K562 (cell line): ENCODE measurements around the gene FADS1. TPM values are rescaled to one million over a fixed set of nuclear protein-coding genes. Genes with fewer than 3 reads are reported as not detected.

Experiments
- ADNP ChIP-seq: fragments of 200-800 bp; sonication (Bioruptor generic); IDR thresholded peaks from 2 replicates; pipeline ENCODE4 v1.6.1; 2016; ENCODE audit warnings: missing genetic modification characterization, missing compliant biosample characterization
- BCOR ChIP-seq: fragments of 450-650 bp; IDR thresholded peaks from 2 replicates; pipeline ENCODE4 v1.6.1; 2016
- BHLHE40 ChIP-seq: IDR thresholded peaks from 2 replicates; pipeline ENCODE4 v1.6.1; 2011; ENCODE audit warnings: low read length, improper control_type of control experiment
- ELF4 ChIP-seq: fragments of 450-650 bp; formaldehyde crosslinking; IDR thresholded peaks from 2 replicates; pipeline ENCODE4 v1.4.0; 2022; ENCODE audit warnings: missing genetic modification characterization
- HDAC2 ChIP-seq: fragments of 450-650 bp; IDR thresholded peaks from 2 replicates; pipeline ENCODE4 v1.6.1; 2016; ENCODE audit warnings: mild to moderate bottlenecking
- IFI16 ChIP-seq: fragments of 250-450 bp; sonication (Bioruptor Pico); IDR thresholded peaks from 2 replicates; pipeline ENCODE4 v2.1.2; 2022; ENCODE audit warnings: mild to moderate bottlenecking, inconsistent platforms
- KDM1A ChIP-seq, 2 experiments: fragments of 450-650 bp; IDR thresholded peaks; 2 replicates each; pipeline ENCODE4 v1.6.1; 2016; ENCODE audit warnings: mild to moderate bottlenecking in 2 of 2
- KLF13 ChIP-seq: fragments of 450-650 bp; IDR thresholded peaks from 2 replicates; pipeline ENCODE4 v1.6.1; 2016; ENCODE audit warnings: missing genetic modification characterization, low read depth, mild to moderate bottlenecking, missing compliant biosample characterization, moderate library complexity, borderline replicate concordance
- SMARCA5 ChIP-seq: fragments of 450-650 bp; IDR thresholded peaks from 2 replicates; pipeline ENCODE4 v1.6.1; 2016
- TRIM28 ChIP-seq: fragments of 450-650 bp; IDR thresholded peaks from 2 replicates; pipeline ENCODE4 v1.6.1; 2017
- ZFP36 ChIP-seq: fragments of 150-350 bp; IDR thresholded peaks from 2 replicates; pipeline ENCODE4 v1.6.1; 2018; ENCODE audit warnings: low read length, low read depth; ENCODE audit not compliant: partially characterized antibody
- ZKSCAN1 ChIP-seq: fragments of 150-350 bp; IDR thresholded peaks from 2 replicates; pipeline ENCODE4 v1.6.1; 2016; ENCODE audit warnings: low read depth, low read length
- ZNF224 ChIP-seq: sonication (generic); formaldehyde crosslinking; IDR thresholded peaks from 2 replicates; pipeline ENCODE4 v1.8.0; 2022; ENCODE audit warnings: mild to moderate bottlenecking, missing genetic modification reagents
- ZSCAN32 ChIP-seq: fragments of 450-650 bp; formaldehyde crosslinking; IDR thresholded peaks from 2 replicates; pipeline ENCODE4 v1.4.0; 2020; ENCODE audit warnings: mild to moderate bottlenecking, moderate library complexity
- polyA plus RNA-seq, 8 experiments: library from polyadenylated mRNA; depleted of rRNA in 4 of 8; stranded (reverse) in 5 of 8; unstranded in 3 of 8; fragments of >200 nt; fragmentation: Nextera tagmentation in 2 of 8; fragmentation: Illumina TruSeq in 1 of 8; extraction: Ambion mirVana in 2 of 8; extraction: Trizol in 1 of 8; gene quantifications; 2 replicates each; pipeline versions ENCODE4 v1.2.1 to v1.2.3, GENCODE V29; 2011 to 2014; ENCODE audit warnings: inconsistent platforms in 1 of 8, missing spikeins in 1 of 8
- total RNA-seq, 7 experiments: library from RNA; depleted of rRNA in 6 of 7; stranded (reverse); fragments of >200 nt in 6 of 7; fragmentation: Illumina TruSeq in 2 of 7; extraction: Trizol in 2 of 7; gene quantifications; 2 replicates each; pipeline versions ENCODE4 v1.2.1 to v1.2.3, GENCODE V29; 2011 to 2021; ENCODE audit warnings: low replicate concordance in 1 of 7
- TF ChIP-seq, protein P1 (sequence below), 3 experiments: IDR thresholded peaks in 2 of 3; conservative IDR thresholded peaks in 1 of 3; 2 replicates each; pipeline ENCODE4 v1.5.1; 2011 to 2012; ENCODE audit warnings: low read length in 3 of 3, mild to moderate bottlenecking in 3 of 3, control low read depth in 2 of 3, improper control_type of control experiment in 1 of 3, inconsistent platforms in 1 of 3, low read depth in 1 of 3, mixed read lengths in 1 of 3, moderate library complexity in 1 of 3; ENCODE audit not compliant: insufficient read depth in 2 of 3
- TF ChIP-seq, protein P2 (sequence below): fragments of 450-650 bp; IDR thresholded peaks from 2 replicates; pipeline ENCODE4 v1.6.1; 2017; ENCODE audit warnings: antibody characterized with exemption
- TF ChIP-seq, protein P3 (sequence below): fragments of 250-450 bp; sonication (Bioruptor Pico); IDR thresholded peaks from 2 replicates; pipeline ENCODE4 v1.4.0; 2020
- TF ChIP-seq, protein P4 (sequence below): fragments of 250-450 bp; sonication (Bioruptor Pico); IDR thresholded peaks from 2 replicates; pipeline ENCODE4 v1.5.1; 2021; ENCODE audit warnings: mild to moderate bottlenecking
- TF ChIP-seq, protein P5 (sequence below): IDR thresholded peaks from 2 replicates; pipeline ENCODE4 v1.6.1; 2016; ENCODE audit warnings: missing genetic modification characterization, missing compliant biosample characterization

FADS1 gene
- total and polyA plus RNA-seq, 9 of the 15 experiments (the other 6 are each of a cell fraction or from before 2014, with no cell fraction given), result 110 to 864 (median 364) TPM

DNA sequence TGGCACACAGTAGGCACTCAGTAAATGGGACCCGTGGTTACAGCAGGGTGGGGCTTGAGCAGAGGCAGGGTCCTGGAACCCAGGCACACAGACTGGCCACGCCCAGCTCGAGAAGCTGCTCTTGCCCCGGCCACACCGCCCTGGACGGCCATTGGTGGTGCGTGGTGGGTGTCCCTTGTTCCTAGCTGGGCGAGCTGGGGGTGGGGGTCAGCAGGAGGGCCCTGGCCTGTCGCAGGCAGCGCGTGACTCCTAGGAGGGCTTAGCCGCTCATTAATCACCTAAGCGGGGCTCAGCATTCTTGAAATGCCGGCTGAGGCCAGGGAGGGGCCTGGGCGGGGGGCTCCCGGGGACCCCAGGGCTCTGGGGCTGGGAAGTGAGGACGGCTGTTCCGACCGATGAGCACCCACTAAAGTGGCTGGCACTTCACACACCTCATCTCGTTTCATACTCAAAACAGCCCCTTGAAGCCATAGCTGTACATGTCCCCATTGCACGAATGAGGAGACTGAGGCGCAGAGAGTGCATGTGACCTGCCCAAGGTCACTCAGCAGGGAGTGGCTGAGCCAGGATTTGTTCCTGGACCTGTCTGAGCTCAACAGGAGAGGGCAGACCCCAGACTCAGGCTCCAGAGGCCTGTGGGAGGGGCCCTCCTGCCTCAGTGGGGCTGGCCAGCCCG is 52.7 kb downstream of the FADS1 start (continued):
- TF ChIP-seq, protein P1, sequence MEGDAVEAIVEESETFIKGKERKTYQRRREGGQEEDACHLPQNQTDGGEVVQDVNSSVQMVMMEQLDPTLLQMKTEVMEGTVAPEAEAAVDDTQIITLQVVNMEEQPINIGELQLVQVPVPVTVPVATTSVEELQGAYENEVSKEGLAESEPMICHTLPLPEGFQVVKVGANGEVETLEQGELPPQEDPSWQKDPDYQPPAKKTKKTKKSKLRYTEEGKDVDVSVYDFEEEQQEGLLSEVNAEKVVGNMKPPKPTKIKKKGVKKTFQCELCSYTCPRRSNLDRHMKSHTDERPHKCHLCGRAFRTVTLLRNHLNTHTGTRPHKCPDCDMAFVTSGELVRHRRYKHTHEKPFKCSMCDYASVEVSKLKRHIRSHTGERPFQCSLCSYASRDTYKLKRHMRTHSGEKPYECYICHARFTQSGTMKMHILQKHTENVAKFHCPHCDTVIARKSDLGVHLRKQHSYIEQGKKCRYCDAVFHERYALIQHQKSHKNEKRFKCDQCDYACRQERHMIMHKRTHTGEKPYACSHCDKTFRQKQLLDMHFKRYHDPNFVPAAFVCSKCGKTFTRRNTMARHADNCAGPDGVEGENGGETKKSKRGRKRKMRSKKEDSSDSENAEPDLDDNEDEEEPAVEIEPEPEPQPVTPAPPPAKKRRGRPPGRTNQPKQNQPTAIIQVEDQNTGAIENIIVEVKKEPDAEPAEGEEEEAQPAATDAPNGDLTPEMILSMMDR (IDR thresholded peaks at IDR 0.05 in 2 of 3, conservative IDR thresholded peaks at IDR 0.05 in 1 of 3; ENCODE audit: insufficient read depth in 2 of 3, low read depth in 1 of 3, low read length in 3 of 3), result no peak
- peak; percentile 84 for TF ChIP-seq ADNP (tag)
- TF ChIP-seq ZSCAN32 (CRISPR knock-in tag), result no peak
- TF ChIP-seq SMARCA5, result peak; percentile 81; the same call in 1 of the 2 replicates
- peak; percentile 30 to 67; a peak in 2 of 4 replicates for TF ChIP-seq KDM1A (IDR thresholded peaks at IDR 0.05)
- peak; percentile 18; the same call in 1 of the 2 replicates for TF ChIP-seq BHLHE40
- peak; percentile 76; the same call in 1 of the 2 replicates for TF ChIP-seq ZKSCAN1
- TF ChIP-seq ZFP36, result peak; percentile 20
- no peak for TF ChIP-seq KLF13 (tag)
- peak; percentile 43; the same call in 1 of the 2 replicates for TF ChIP-seq HDAC2
- peak; percentile 92 for TF ChIP-seq BCOR
- no peak for TF ChIP-seq IFI16 (CRISPR knock-in tag)
- TF ChIP-seq, protein P2, sequence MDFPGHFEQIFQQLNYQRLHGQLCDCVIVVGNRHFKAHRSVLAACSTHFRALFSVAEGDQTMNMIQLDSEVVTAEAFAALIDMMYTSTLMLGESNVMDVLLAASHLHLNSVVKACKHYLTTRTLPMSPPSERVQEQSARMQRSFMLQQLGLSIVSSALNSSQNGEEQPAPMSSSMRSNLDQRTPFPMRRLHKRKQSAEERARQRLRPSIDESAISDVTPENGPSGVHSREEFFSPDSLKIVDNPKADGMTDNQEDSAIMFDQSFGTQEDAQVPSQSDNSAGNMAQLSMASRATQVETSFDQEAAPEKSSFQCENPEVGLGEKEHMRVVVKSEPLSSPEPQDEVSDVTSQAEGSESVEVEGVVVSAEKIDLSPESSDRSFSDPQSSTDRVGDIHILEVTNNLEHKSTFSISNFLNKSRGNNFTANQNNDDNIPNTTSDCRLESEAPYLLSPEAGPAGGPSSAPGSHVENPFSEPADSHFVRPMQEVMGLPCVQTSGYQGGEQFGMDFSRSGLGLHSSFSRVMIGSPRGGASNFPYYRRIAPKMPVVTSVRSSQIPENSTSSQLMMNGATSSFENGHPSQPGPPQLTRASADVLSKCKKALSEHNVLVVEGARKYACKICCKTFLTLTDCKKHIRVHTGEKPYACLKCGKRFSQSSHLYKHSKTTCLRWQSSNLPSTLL, result no peak
- no peak for TF ChIP-seq ZNF224 (CRISPR knock-in tag)
- TF ChIP-seq, protein P3, sequence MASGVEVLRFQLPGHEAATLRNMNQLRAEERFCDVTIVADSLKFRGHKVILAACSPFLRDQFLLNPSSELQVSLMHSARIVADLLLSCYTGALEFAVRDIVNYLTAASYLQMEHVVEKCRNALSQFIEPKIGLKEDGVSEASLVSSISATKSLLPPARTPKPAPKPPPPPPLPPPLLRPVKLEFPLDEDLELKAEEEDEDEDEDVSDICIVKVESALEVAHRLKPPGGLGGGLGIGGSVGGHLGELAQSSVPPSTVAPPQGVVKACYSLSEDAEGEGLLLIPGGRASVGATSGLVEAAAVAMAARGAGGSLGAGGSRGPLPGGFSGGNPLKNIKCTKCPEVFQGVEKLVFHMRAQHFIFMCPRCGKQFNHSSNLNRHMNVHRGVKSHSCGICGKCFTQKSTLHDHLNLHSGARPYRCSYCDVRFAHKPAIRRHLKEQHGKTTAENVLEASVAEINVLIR (CRISPR knock-in tag), result no peak
- TF ChIP-seq ELF4 (CRISPR knock-in tag), result no peak
- TF ChIP-seq TRIM28, result no peak
- TF ChIP-seq, protein P4, sequence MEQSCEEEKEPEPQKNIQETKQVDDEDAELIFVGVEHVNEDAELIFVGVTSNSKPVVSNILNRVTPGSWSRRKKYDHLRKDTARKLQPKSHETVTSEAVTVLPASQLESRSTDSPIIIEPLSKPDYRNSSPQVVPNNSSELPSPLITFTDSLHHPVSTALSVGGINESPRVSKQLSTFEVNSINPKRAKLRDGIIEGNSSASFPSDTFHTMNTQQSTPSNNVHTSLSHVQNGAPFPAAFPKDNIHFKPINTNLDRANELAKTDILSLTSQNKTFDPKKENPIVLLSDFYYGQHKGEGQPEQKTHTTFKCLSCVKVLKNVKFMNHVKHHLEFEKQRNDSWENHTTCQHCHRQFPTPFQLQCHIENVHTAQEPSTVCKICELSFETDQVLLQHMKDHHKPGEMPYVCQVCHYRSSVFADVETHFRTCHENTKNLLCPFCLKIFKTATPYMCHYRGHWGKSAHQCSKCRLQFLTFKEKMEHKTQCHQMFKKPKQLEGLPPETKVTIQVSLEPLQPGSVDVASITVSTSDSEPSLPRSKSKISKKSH (CRISPR knock-in tag), result no peak
- TF ChIP-seq, protein P5, sequence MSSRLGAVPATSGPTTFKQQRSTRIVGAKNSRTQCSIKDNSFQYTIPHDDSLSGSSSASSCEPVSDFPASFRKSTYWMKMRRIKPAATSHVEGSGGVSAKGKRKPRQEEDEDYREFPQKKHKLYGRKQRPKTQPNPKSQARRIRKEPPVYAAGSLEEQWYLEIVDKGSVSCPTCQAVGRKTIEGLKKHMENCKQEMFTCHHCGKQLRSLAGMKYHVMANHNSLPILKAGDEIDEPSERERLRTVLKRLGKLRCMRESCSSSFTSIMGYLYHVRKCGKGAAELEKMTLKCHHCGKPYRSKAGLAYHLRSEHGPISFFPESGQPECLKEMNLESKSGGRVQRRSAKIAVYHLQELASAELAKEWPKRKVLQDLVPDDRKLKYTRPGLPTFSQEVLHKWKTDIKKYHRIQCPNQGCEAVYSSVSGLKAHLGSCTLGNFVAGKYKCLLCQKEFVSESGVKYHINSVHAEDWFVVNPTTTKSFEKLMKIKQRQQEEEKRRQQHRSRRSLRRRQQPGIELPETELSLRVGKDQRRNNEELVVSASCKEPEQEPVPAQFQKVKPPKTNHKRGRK (tag), result no peak
